HFFc6 (cell line): ENCODE data around the gene NSUN3. TPM values are rescaled to one million over a fixed set of nuclear protein-coding genes. Genes with fewer than 3 reads are reported as not detected.

Source experiments
- DNase-seq: peaks from one replicate; pipeline ENCODE4 v3.0.0-alpha.2; 2018
- H3K27ac Mint-ChIP-seq: 2 replicates; pipeline ENCODE4 v1.8.0; 2020; ENCODE audit warnings: mild to moderate bottlenecking, mixed read lengths
- H3K27me3 Mint-ChIP-seq: 2 replicates; pipeline ENCODE4 v1.8.0; 2021; ENCODE audit warnings: mild to moderate bottlenecking, moderate library complexity, mixed read lengths; ENCODE audit not compliant: insufficient read depth
- H3K36me3 Mint-ChIP-seq: 2 replicates; pipeline ENCODE4 v1.8.0; 2021; ENCODE audit warnings: low read depth, mixed read lengths
- H3K4me1 Mint-ChIP-seq: 2 replicates; pipeline ENCODE4 v1.8.0; 2020; ENCODE audit warnings: low read depth, mixed read lengths
- H3K4me3 Mint-ChIP-seq: 2 replicates; pipeline ENCODE4 v1.8.0; 2020; ENCODE audit warnings: mild to moderate bottlenecking, moderate library complexity, mixed read lengths
- H3K9me3 Mint-ChIP-seq: 2 replicates; pipeline ENCODE4 v1.8.0; 2020; ENCODE audit warnings: mild to moderate bottlenecking, mixed read lengths
- total RNA-seq, 6 experiments: library from RNA; stranded (reverse); fragmentation: NEBNext Ultra II Directional; extraction: Animal tissue kit (Norgen Biotek cat#: 25700); gene quantifications; 2 replicates in 1 of 6; 3 replicates in 5 of 6; pipeline ENCODE4 v1.2.3, GENCODE V29; 2021
- TF ChIP-seq, protein P1 (sequence below): fragments of 200-600 bp; sonication (generic); IDR thresholded peaks from 2 replicates; pipeline ENCODE4 v1.5.0; 2021; ENCODE audit warnings: antibody characterized with exemption, mild to moderate bottlenecking

The NSUN3 gene
- total RNA-seq, 6 experiments from 2014 or later = 6.1 to 8.8 (median 7.2) TPM

DNA sequence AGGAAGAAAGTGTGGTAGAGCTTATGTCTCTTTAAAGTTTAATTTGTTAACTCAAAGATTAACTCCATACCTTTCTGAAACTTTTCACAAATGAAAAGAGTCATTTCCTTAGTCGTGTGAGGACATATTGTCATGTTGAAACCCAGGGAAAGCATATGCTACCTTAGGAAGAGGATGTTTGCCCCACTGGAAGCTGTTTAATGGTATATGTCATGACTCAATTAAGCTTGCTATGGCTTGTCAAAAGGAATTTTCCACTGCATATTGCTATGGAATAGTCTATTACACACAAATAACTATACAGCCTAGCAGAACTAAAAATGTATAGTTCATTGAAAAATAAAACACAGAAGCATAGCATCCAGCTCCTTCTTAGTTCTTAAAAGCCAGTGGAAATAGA, 69.9 kb downstream of the NSUN3 start:
- no peak for DNase-seq
- no peak overlapping the region for H3K4me3 Mint-ChIP-seq
- no peaks in the 10 kb centered on the region for H3K36me3 Mint-ChIP-seq
- H3K27me3 Mint-ChIP-seq = peaks cover 3% of the 10 kb centered on the region; the same call in 1 of the 2 replicates
- H3K4me1 Mint-ChIP-seq = no peaks in the 10 kb centered on the region
- H3K9me3 Mint-ChIP-seq = no peaks in the 10 kb centered on the region
- TF ChIP-seq, protein P1, sequence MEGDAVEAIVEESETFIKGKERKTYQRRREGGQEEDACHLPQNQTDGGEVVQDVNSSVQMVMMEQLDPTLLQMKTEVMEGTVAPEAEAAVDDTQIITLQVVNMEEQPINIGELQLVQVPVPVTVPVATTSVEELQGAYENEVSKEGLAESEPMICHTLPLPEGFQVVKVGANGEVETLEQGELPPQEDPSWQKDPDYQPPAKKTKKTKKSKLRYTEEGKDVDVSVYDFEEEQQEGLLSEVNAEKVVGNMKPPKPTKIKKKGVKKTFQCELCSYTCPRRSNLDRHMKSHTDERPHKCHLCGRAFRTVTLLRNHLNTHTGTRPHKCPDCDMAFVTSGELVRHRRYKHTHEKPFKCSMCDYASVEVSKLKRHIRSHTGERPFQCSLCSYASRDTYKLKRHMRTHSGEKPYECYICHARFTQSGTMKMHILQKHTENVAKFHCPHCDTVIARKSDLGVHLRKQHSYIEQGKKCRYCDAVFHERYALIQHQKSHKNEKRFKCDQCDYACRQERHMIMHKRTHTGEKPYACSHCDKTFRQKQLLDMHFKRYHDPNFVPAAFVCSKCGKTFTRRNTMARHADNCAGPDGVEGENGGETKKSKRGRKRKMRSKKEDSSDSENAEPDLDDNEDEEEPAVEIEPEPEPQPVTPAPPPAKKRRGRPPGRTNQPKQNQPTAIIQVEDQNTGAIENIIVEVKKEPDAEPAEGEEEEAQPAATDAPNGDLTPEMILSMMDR = no peak
- H3K27ac Mint-ChIP-seq = no peak overlapping the region

DNA sequence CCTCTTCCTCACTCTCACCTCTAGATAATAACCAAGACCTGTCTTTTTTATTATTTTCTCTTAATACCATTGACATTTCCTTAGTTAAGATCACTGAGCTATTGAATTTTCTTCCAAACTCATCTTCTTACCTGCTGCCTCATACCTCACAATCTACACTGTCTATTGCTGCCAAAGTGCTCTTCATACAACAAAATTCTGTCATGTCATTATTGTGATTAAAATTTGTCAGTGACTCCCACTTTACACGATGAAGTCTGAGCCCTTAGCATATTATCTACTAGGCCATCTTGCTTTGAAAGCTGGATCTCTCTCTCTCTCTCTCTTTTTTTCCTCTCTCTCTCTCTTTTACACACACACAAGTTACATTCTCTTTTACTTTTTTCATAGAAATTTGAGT, 73.3 kb downstream of the NSUN3 start:
- Mint-ChIP-seq H3K36me3 (no peaks in the 10 kb centered on the region), H3K4me1 (no peaks in the 10 kb centered on the region), H3K9me3 (no peaks in the 10 kb centered on the region), H3K27me3 (peaks cover 3% of the 10 kb centered on the region; the same call in 1 of the 2 replicates), H3K27ac (no peak overlapping the region), H3K4me3 (no peak overlapping the region)
- TF ChIP-seq, protein P1 = no peak
- no peak for DNase-seq

DNA sequence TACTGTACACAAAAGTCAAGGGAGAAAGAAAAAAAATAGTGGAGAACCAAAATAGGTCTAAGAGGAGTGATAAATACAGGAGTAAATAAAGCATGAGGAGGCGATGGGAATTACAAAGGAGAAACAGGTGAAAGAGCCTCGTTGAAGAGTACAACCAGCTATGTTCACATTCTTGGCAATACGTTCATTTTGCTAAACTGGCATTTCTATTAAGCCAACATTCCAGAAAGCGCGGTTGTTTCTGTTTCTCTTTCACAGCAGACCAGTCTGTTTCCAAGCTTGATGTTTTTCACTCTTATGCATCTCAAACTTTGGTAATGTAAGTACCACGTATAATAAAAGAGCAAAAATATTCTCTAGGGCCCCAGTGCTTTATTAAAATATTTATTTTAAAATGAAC, 74.5 kb downstream of the NSUN3 start:
- TF ChIP-seq, protein P1 = no peak
- Mint-ChIP-seq H3K27ac (no peak overlapping the region), H3K9me3 (no peaks in the 10 kb centered on the region), H3K36me3 (no peaks in the 10 kb centered on the region), H3K4me1 (no peaks in the 10 kb centered on the region), H3K27me3 (peaks cover 3% of the 10 kb centered on the region; the same call in 1 of the 2 replicates), H3K4me3 (no peak overlapping the region; the same call in 1 of the 2 replicates)
- no peak for DNase-seq

DNA sequence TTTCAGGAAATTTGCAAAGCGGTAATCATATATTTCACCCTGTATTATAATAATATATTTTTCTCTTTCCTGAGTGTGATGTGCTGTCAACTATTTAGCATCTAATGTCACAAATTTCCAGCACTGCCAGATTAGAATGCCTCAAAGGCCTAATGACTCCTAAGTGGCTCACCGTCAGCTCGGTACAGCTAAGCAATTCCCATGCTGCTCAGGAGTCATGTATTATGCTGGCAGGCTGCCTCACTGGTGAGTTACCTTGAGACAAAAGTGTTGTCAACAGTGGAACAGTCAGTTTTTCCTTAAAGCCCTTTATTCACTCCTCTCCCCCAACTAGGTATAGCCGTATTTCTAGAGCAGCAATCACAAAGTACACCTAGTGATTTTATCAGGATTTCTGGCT, 83.6 kb downstream of the NSUN3 start:
- TF ChIP-seq, protein P1 = no peak
- H3K27me3 Mint-ChIP-seq = no peaks in the 10 kb centered on the region; the same call in none of the 2 replicates
- DNase-seq = no peak
- H3K27ac Mint-ChIP-seq = no peak overlapping the region
- no peaks in the 10 kb centered on the region for H3K36me3 Mint-ChIP-seq
- H3K9me3 Mint-ChIP-seq = no peaks in the 10 kb centered on the region
- H3K4me1 Mint-ChIP-seq = no peaks in the 10 kb centered on the region
- no peak overlapping the region for H3K4me3 Mint-ChIP-seq

DNA sequence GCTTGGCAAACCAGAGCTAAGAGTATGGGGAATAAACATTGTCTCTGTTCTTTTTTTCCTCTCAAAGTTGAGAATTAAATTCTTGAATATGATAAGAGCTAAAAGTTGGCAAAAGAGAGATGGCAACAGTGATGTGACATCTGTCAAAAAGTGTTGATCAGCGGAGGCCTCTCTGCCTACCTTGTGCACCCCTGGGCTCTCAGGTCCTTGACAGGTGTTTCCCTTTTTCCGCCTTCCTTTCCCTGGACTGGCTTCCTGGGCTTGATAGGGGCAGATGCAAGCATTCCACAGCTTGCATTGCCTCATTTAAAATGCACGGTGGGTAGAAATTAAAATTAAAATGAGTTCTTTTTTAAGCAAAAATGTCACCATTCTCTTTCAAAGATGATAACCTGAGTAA, 84.2 kb downstream of the NSUN3 start:
- Mint-ChIP-seq H3K27me3 (no peaks in the 10 kb centered on the region; the same call in none of the 2 replicates), H3K27ac (no peak overlapping the region)
- DNase-seq = no peak

More for the DNA sequence above, 84.2 kb downstream of the NSUN3 start:
- Mint-ChIP-seq H3K9me3 (no peaks in the 10 kb centered on the region), H3K4me3 (no peak overlapping the region), H3K36me3 (no peaks in the 10 kb centered on the region), H3K4me1 (no peaks in the 10 kb centered on the region)
- TF ChIP-seq, protein P1 = no peak
